Measurements from ENCODE around the gene UGT1A10.

GRCh38 chr2:233799716-233800115, 163.5 kb downstream of the UGT1A10 start:
- TF ChIP-seq CTCF (IDR thresholded peaks at IDR 0.05; ENCODE audit: low read depth, low read length, poor library complexity, severe bottlenecking) (no peak), EZH2phosphoT487 (IDR thresholded peaks at IDR 0.05; ENCODE audit: borderline replicate concordance, low read length) (no peak)

All from DOHH2 (cell line).